Measurements from ENCODE around the gene MFSD11. TPM values are rescaled to one million over a fixed set of nuclear protein-coding genes. Genes with fewer than 3 reads are reported as not detected.
A peak's percentile ranks its signal among the peaks of the same experiment; 100 is the strongest.
"Not testable (repeated sequence)": the region's sequence is repeated elsewhere in the genome, so short reads cannot be mapped to it uniquely, and the experiment has no call there.

The MFSD11 gene
- 10 to 100 TPM; 15.0 to 15.8 TPM for total RNA-seq

DNA sequence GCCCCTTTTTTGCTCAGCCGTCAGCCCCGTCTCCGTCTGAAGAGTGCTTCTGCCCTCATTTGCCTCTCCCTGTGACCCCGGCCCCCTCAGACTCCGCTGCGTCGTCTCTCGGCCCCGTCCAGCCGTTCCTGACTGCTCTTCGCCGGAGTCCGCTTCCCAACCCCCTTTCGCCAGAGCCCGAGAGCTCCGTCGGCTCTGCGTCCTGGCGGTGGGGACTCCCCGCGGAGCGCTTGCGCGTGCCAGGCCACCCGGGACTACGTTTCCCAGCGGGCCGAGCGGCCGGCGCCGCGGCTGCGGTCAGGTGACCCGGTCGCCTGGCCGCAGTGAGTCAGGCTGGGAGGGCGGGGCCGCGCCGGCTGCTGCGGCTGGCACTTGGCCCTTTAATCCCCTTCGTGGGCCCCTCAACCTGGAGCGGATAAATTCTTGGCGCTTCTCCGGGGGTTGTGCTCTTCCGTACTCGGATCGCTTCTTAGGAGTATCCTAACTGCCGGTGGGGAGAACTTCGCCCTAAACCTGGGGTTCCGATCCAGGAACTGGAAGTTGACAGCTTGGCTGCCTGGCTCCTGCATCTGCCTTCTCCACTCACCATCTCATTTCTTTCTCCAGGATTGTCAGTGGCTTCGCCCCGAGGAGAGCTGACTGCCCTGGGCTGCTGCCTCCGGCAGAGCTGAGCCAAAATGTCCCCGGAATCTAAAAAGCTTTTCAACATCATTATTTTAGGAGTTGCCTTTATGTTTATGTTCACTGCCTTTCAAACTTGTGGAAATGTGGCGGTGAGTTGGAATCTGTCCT lies at the start of gene MFSD11:
Gene MFSD11 (plus strand): TSS at position 444 of the 792 bp plus-strand sequence. CDS start 234 bp downstream, at position 678.
- H3K4me1 Mint-ChIP-seq (ENCODE audit: low read depth): peaks cover 38% of the 10 kb centered on the region
- CTCF ChIA-PET: interaction anchor here (0.6 to 0.9 kb wide), 2 partner anchors 22 to 180 kb away, joined by 3 to 4 read pairs; no protein-coding TSS in a partner anchor
- peak within 1 kb of the TSS; percentile 94 for H3K4me3 Mint-ChIP-seq
- peaks cover 47% of the 10 kb centered on the region for H3K36me3 Mint-ChIP-seq (ENCODE audit: low read depth)
- no peaks in the 10 kb centered on the region for H3K9me3 Mint-ChIP-seq
- no peaks in the 10 kb centered on the region for H3K27me3 Mint-ChIP-seq (ENCODE audit: low read depth)
- intact Hi-C loops (cut with micrococcal nuclease): loop anchor here (1.0 to 5.0 kb wide), 10 partner anchors 12 to 714 kb away; partner anchors contain the start of genes JMJD6, METTL23, SEC14L1 and UBALD2
- peak within 1 kb of the TSS; percentile 98 for H3K27ac Mint-ChIP-seq
- DNase-seq: peak; percentile 92

DNA sequence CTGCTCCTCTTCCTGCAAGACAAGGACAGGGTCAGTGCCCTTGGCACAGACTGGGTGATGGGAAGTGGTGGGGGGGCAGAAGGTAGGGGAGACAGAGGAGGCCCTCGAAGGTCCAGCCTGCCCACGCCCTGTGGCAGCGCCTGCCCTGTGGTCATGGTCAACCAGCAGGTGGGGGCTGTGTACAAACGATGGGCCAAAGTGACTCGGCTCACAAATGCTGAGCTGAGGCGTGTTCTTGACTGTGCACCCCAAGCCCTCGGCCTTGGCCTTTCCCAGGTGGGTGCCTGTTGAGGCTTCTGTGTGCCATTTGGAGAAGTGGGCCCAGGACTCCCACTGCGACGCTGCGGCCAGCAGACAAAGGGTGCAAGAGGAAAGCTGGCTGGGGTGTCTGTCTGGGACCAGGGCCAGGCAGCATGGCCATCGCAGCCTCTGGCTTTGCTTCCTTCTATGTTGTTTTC lies 49.7 kb upstream of the MFSD11 start:
- H3K4me3 Mint-ChIP-seq: no peak overlapping the region
- H3K27ac Mint-ChIP-seq: no peak overlapping the region
- intact Hi-C loops (cut with micrococcal nuclease): no loop called here
- no peaks in the 10 kb centered on the region for H3K27me3 Mint-ChIP-seq (ENCODE audit: low read depth)
- H3K9me3 Mint-ChIP-seq: no peaks in the 10 kb centered on the region
- H3K4me1 Mint-ChIP-seq (ENCODE audit: low read depth): no peaks in the 10 kb centered on the region
- no peaks in the 10 kb centered on the region for H3K36me3 Mint-ChIP-seq (ENCODE audit: low read depth)
- CTCF ChIA-PET: no interaction called here
- no peak for DNase-seq

DNA sequence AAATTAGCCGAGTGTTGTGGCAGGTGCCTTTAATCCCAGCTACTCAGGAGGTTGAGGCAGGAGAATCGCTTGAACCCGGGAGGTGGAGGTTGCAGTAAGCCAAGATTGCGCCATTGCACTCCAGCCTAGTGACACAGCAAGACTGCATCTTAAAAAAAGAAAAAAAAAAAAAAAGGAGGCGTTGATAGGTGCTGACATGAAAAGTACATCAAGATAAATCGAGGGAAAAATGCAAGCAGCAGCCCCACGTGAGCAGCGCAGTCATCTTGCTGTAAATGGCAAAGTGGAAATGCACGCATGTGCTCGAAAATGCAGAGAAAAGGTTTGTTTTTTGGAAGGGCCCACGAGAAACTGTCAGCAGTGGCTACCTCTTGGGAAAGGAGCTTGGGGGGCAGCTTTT lies 48.1 kb upstream of the MFSD11 start:
- Mint-ChIP-seq H3K9me3 (no peaks in the 10 kb centered on the region), H3K4me1 (ENCODE audit: low read depth) (no peaks in the 10 kb centered on the region), H3K27me3 (ENCODE audit: low read depth) (no peaks in the 10 kb centered on the region), H3K27ac (no peak overlapping the region), H3K36me3 (ENCODE audit: low read depth) (no peaks in the 10 kb centered on the region), H3K4me3 (no peak overlapping the region)
- intact Hi-C loops (cut with micrococcal nuclease): no loop called here
- CTCF ChIA-PET: interaction anchor here (1.0 kb wide), 1 partner anchor 26 kb away, joined by 3 read pairs; no protein-coding TSS in a partner anchor
- DNase-seq: no peak

DNA sequence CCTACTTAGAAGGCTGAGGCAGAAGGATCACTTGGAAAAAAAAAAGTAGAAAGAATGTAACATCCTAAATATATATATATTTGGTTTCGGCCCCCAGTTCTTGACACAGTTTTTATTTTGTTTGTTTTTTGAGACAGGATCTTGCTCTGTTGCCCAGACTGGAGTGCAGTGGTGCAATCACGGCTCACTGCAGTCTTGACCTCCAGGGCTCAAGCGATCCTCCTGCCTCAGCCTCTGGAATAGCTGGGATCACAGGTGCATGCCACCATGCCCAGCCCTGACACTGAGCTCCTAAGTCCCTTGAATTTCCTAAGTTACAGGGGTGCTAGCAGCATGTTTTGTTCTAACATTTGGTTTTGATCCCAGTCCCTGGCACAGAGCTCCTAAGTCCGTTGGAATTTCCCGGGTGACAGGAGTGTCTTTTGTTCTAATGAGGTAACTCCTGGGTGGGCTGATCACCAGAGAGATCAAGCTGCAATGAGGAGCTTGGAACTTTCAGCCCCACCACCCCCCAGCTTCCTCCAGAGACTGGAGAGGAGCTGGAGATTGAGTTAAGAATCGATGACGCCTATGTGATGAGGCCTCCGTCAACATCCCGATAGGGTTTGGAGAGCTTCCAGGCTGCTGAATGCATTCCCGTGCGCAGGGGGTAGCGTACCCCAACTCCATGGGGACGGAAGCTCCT lies 47.2 kb upstream of the MFSD11 start:
- Mint-ChIP-seq H3K4me3 (no peak overlapping the region), H3K4me1 (ENCODE audit: low read depth) (no peaks in the 10 kb centered on the region), H3K36me3 (ENCODE audit: low read depth) (no peaks in the 10 kb centered on the region)

DNA sequence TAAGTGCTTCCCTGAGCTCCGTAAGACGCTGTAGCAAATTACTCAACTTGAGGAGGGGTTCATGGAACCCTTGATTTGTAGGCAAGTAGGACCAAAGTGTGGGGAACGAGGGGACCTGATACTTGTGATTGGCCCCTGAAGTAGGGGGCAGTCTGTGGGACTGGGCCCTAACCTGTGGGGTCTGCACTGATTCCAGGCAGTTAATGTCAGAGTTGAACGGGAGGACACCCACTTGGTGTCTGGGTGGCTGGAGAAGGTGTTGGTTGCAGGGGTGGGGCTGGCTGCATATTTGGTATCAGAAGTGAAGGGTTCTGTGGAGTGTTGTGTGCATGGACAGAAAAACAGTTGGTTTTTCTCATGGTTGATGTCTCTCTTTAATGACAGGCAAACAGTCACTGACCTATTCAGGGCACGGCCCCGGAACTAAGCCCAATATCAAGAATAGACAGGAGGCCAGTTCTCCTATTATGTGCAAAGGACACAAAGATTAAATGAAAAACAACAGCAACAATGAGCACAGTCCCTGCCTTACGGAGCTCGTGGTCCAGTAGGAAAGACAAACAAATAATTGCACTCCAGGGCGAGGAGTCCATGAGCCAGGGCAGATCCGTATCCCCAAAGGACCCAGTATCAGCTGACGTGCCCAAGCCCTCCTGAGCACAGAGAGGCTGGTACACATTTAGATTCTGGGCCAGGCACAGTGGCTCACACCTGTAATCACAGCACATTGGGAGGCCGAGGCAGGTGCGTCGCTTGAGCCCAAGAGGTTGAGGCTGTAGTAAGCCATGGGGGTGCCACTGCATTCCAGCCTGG lies 46.3 kb upstream of the MFSD11 start:
- Mint-ChIP-seq H3K27me3 (ENCODE audit: low read depth) (no peaks in the 10 kb centered on the region), H3K9me3 (no peaks in the 10 kb centered on the region), H3K4me3 (no peak overlapping the region), H3K27ac (no peak overlapping the region), H3K36me3 (ENCODE audit: low read depth) (no peaks in the 10 kb centered on the region), H3K4me1 (ENCODE audit: low read depth) (no peaks in the 10 kb centered on the region)
- intact Hi-C loops (cut with micrococcal nuclease): no loop called here
- CTCF ChIA-PET: interaction anchor here (0.6 to 2.4 kb wide), 2 partner anchors 10 to 304 kb away, joined by 3 to 7 read pairs; no protein-coding TSS in a partner anchor
- DNase-seq: no peak

More for the DNA sequence above, 47.2 kb upstream of the MFSD11 start:
- no peaks in the 10 kb centered on the region for H3K9me3 Mint-ChIP-seq
- no peaks in the 10 kb centered on the region for H3K27me3 Mint-ChIP-seq (ENCODE audit: low read depth)
- CTCF ChIA-PET: interaction anchor here (0.6 to 2.4 kb wide), 3 partner anchors 9 to 303 kb away, joined by 3 to 7 read pairs (median 3); no protein-coding TSS in a partner anchor
- no peak for DNase-seq
- no peak overlapping the region for H3K27ac Mint-ChIP-seq
- intact Hi-C loops (cut with micrococcal nuclease): no loop called here

DNA sequence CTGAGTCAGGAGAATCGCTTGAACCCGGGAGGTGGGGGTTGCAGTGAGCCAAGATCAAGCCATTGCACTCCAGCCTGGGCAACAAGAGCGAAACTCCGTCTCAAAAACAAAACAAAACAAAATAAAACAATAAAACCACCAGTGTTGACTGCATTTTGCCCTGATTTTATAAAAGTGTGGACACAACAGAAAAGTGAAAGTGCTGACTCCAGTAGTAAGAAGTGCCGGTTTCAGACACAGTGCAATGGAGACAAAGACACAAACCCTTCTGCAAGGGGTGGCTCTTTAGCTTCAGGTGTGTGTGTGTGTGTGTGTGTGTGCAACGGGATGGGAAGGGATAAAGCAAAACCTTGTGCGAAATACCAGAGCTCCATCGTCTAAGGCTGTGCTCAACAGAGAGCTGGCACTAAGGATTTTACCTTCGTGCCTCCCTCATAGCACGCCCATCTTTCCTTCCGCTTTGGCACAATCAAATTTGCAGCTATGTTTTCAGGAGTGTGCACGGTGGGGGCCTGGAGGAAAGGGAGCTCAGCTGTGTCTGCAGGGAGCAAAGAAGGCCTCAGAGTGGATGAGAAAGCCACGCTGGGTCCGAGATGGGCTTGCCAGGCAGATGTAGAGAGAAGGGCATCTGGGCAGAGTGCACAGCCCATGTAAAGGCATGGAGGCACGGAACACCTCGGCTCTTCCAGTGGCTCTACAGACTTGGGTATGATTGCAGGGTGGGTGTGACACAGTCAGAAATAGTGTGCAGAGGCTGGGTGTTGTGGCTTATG lies 42.7 kb upstream of the MFSD11 start:
- no peaks in the 10 kb centered on the region for H3K27me3 Mint-ChIP-seq (ENCODE audit: low read depth)
- CTCF ChIA-PET: interaction anchor here (1.0 to 2.4 kb wide), 4 partner anchors 14 to 71 kb away, joined by 3 to 11 read pairs (median 3); no protein-coding TSS in a partner anchor
- intact Hi-C loops (cut with micrococcal nuclease): no loop called here
- no peaks in the 10 kb centered on the region for H3K36me3 Mint-ChIP-seq (ENCODE audit: low read depth)
- H3K27ac Mint-ChIP-seq: no peak overlapping the region
- H3K4me1 Mint-ChIP-seq (ENCODE audit: low read depth): no peaks in the 10 kb centered on the region
- H3K9me3 Mint-ChIP-seq: no peaks in the 10 kb centered on the region
- no peak for DNase-seq
- H3K4me3 Mint-ChIP-seq: no peak overlapping the region

DNA sequence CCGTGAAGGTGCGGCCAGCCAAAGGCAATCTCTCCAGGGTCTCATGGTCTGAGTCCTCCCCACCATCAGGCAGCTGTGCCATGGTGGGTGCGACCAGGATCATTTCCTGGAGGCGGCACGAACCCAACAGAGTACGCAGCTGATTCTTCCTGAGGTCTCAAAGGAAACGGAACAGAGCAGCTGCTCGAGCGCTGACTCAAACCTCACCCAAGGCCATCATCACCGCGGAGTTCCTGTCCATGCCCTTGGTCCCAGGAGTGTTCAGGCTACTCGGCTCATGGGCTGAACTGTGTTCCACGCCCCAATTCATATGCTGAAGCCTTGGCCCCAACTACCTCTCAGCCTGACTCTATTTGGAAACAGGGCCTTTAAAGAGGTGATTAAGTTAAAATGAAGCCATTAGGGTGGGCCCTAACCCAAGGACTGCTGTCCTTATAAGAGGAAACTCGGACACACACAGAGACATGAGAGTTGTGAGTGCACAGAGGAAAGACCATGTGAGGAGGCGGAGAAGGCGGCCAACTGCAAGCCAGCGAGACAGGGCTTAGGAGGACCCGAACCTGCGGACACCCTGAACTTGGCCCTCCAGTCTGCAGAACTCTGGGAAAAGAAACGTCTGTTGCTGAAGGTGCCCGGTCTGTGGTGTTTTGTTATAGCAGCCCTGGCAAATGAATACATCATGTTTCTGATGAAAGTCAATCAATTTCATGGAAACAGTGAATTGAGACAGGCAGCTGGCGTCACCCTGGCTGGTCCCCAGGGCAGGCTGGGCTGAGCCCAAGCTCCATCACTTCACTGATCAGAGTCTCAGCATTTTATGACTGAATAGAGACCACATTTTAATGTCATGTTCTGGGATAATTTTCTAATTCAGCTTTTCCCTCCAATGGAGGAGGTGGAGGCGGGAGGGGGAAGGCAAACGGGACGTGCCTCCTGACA lies 40.9 kb upstream of the MFSD11 start:
- no peaks in the 10 kb centered on the region for H3K4me1 Mint-ChIP-seq (ENCODE audit: low read depth)
- CTCF ChIA-PET: interaction anchor here (1.2 to 2.4 kb wide), 2 partner anchors 16 to 25 kb away, joined by 5 to 11 read pairs; no protein-coding TSS in a partner anchor
- no peak overlapping the region for H3K4me3 Mint-ChIP-seq
- intact Hi-C loops (cut with micrococcal nuclease): no loop called here
- H3K9me3 Mint-ChIP-seq: no peaks in the 10 kb centered on the region
- no peaks in the 10 kb centered on the region for H3K36me3 Mint-ChIP-seq (ENCODE audit: low read depth)
- no peak for DNase-seq
- H3K27ac Mint-ChIP-seq: no peak overlapping the region
- no peaks in the 10 kb centered on the region for H3K27me3 Mint-ChIP-seq (ENCODE audit: low read depth)

DNA sequence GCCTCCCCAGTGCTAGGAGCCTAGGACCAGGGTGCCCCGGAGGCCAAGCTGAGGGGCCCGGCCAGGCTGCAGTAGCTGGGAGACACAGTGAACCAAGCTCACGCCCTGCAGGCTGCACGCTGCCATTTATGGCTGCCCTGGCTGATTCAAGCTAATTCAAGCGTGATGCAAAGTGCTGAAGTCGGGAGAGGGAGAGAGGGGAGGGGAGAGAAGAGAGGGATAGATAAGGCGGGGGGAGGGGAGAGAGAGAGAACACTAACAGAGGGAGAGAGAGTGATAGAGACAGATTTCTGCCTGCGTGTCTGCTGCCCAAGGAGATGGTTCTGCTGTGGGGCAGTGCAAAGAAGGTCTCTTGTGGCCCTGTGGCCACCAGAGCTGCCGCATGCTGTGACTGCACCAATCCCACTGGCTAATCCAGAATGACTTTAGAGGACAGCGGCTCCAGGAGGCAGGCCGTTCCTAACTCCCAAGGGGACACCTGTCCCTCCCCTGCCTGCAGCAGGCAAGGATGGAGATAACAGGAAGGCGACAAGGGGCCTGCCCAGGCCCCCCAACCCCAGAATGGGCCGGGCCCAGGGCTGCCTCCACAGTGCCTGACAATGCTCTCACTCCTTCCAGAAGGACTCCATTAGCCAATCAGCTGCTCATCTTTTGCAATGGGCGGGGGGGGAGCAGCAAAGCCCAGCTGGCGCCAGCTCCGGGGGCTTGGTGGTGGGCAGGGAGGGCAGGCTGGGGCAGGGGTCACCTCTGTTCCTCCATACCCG lies 40.0 kb upstream of the MFSD11 start:
- Mint-ChIP-seq H3K27ac (no peak overlapping the region), H3K36me3 (ENCODE audit: low read depth) (no peaks in the 10 kb centered on the region), H3K9me3 (no peaks in the 10 kb centered on the region), H3K27me3 (ENCODE audit: low read depth) (no peaks in the 10 kb centered on the region), H3K4me3 (no peak overlapping the region), H3K4me1 (ENCODE audit: low read depth) (no peaks in the 10 kb centered on the region)
- CTCF ChIA-PET: interaction anchor here (1.2 to 2.4 kb wide), 2 partner anchors 17 to 26 kb away, joined by 5 to 11 read pairs; no protein-coding TSS in a partner anchor
- intact Hi-C loops (cut with micrococcal nuclease): no loop called here
- DNase-seq: no peak

DNA sequence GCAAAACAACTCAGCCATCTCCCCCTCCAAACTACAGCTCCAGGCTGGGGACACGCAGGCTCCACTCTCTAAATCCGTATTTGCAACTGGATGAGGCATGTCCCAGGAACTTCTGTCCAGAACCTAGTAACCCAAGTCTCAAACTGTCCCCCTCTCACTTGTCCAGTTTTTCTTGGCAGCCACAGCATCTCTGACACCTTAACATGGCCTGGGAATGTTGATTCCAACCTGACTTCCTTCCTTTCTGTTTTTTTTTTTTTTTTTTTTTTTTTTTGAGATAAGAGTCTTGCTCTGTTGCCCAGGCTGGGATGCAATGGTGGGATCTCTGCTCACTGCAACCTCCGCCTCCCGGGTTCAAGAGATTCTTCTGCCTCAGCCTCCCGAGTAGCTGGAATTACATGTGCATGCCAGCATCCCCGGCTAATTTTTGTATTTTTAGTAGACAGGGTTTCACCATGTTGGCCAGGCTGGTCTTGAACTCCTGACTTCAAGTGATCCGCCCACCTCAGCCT lies 39.4 kb upstream of the MFSD11 start:
- H3K4me1 Mint-ChIP-seq (ENCODE audit: low read depth); H3K27ac Mint-ChIP-seq; intact Hi-C loops (cut with micrococcal nuclease); H3K9me3 Mint-ChIP-seq; DNase-seq; H3K4me3 Mint-ChIP-seq; H3K36me3 Mint-ChIP-seq (ENCODE audit: low read depth); H3K27me3 Mint-ChIP-seq (ENCODE audit: low read depth): not testable (repeated sequence)
- CTCF ChIA-PET: interaction anchor here (1.1 to 1.2 kb wide), 2 partner anchors 10 to 27 kb away, joined by 3 to 5 read pairs; no protein-coding TSS in a partner anchor

DNA sequence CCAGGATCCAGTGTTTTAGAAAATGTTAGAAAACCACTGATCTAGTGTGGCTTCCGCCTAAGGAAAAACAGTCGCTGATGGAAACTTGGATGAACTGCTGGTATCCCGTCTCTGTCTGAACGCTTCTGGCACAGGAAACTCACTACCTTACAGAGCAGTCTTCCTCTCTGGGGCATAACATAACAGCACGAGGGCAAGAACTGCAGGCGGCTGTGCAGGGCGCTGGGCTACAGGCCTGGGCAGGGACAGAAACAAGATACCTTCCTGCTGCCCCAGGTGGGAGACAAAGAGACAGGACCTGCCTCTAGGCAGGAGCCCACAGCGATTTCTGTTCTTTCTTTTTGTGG lies 37.7 kb upstream of the MFSD11 start:
- no peaks in the 10 kb centered on the region for H3K9me3 Mint-ChIP-seq
- no peak overlapping the region for H3K4me3 Mint-ChIP-seq
- intact Hi-C loops (cut with micrococcal nuclease): no loop called here
- no peaks in the 10 kb centered on the region for H3K4me1 Mint-ChIP-seq (ENCODE audit: low read depth)
- no peak for DNase-seq
- H3K27ac Mint-ChIP-seq: no peak overlapping the region
- H3K27me3 Mint-ChIP-seq (ENCODE audit: low read depth): no peaks in the 10 kb centered on the region
- CTCF ChIA-PET: no interaction called here
- H3K36me3 Mint-ChIP-seq (ENCODE audit: low read depth): no peaks in the 10 kb centered on the region
